Activated CD8-positive, alpha-beta memory T cell treated with anti-CD3 and anti-CD28 coated beads for 4 hours (primary cell): Measurements from ENCODE around the gene BICRA.

ENCODE experiments used
- DNase-seq, 2 donors: peaks; one replicate each; pipeline ENCODE4 v3.0.0-alpha.2; 2020; ENCODE audit warnings: low read depth in 2 of 2

BICRA gene

GRCh38 chr19:47693903-47694302, 85.0 kb downstream of the BICRA start:
- DNase-seq = no peak

GRCh38 chr19:47694466-47695273, 85.7 kb downstream of the BICRA start:
- no peak for DNase-seq

GRCh38 chr19:47695533-47696262, 86.8 kb downstream of the BICRA start:
- no peak for DNase-seq

GRCh38 chr19:47696635-47697034, 87.7 kb downstream of the BICRA start:
- DNase-seq = no peak

GRCh38 chr19:47697863-47698609, 89.1 kb downstream of the BICRA start:
- DNase-seq = peak in 1 of 2 donors; percentile 16

- no peak for DNase-seq
These were observed 89.9 kb downstream of the BICRA start for GRCh38 chr19:47698631-47699359.

GRCh38 chr19:47699360-47699917, 90.5 kb downstream of the BICRA start:
- no peak for DNase-seq

GRCh38 chr19:47700934-47701716, 92.2 kb downstream of the BICRA start:
- DNase-seq = no peak

- DNase-seq = no peak
These were observed 93.0 kb downstream of the BICRA start for GRCh38 chr19:47701717-47702552.

- DNase-seq = no peak
These were observed 93.7 kb downstream of the BICRA start for GRCh38 chr19:47702671-47703070.

GRCh38 chr19:47703301-47703700, 94.4 kb downstream of the BICRA start:
- no peak for DNase-seq

- no peak for DNase-seq
These were observed 95.1 kb downstream of the BICRA start for GRCh38 chr19:47704024-47704423.

GRCh38 chr19:47704656-47705055, 95.7 kb downstream of the BICRA start:
- no peak for DNase-seq

- DNase-seq = peak; percentile 42 to 49
These were observed 98.4 kb downstream of the BICRA start for GRCh38 chr19:47707135-47707925.

- DNase-seq = no peak
These were observed 102.8 kb downstream of the BICRA start for GRCh38 chr19:47711652-47712242.

GRCh38 chr19:47713046-47714021, 104.4 kb downstream of the BICRA start, which contains the start of gene EHD2:
TSS of gene EHD2 (plus strand) at chr19:47713422. CDS start at chr19:47716613, 3,191 bp downstream.
- no peak for DNase-seq

GRCh38 chr19:47714339-47714738, 105.4 kb downstream of the BICRA start:
- no peak for DNase-seq
